DMS 273 treated with DMSO at 0.1 percent for 48 hours (cell line): ENCODE data around the gene PRR15.

ENCODE experiments used
- DNase-seq: peaks from one replicate; lab custom pipeline; 2025; lab: John Stamatoyannopoulos, UW

Gene PRR15

DNA sequence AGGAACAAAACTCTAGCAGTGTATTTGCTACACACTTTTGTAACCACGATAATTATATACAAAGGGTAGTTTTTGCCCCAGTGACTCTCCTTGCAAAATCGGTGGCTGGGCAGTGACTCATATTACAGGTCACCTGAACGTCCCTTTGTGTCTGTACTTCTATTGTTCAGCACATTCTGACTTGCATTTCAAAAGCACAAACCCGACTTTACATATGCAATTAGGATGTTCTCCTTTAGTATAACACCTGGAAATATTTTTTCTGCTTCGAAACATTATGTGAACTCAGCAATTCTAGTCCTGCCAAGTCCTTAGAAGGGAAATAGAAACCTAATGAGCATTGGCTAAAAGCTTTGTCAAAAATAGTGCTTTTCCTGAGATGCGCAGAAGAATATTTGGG is 6.0 kb downstream of the PRR15 start:
- no peak for DNase-seq

DNA sequence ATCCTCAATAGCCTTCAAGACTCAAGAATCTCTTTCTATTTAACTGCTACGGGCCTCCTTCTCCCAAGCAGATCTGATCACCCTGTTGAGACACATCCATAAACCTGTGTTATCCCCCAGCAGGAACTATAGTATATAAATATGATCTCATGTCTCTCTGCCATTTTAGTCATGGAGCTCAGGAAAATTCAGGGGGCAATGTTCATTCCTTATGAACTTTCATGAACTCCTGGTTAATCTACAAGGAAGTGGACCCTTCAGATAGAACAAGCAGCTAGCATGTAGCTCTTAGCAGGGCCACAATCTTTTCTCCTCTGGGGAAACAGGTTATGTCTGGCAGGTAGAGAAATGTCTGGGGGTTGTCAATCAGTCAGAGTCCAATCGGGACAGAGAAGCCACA is 8.9 kb downstream of the PRR15 start:
- no peak for DNase-seq

DNA sequence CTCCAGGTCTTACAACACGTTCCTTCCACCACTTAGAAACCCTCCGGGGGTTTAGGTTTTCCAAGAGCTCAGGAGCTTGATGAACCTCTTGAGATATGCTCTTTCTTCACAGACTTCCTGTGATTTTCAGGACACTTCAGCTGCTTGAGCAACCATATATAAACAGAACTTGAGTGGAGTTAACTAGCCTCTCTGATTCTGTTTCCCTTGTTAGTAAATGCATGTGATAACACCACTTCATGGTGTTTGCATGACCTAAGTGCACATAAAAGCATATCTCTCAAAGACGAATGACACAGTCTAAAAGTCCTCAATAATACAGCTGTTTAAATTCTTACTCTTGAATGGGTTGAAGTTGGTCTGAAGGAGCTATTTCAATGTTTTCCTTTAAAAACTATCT is 9.9 kb downstream of the PRR15 start:
- DNase-seq, result no peak

DNA sequence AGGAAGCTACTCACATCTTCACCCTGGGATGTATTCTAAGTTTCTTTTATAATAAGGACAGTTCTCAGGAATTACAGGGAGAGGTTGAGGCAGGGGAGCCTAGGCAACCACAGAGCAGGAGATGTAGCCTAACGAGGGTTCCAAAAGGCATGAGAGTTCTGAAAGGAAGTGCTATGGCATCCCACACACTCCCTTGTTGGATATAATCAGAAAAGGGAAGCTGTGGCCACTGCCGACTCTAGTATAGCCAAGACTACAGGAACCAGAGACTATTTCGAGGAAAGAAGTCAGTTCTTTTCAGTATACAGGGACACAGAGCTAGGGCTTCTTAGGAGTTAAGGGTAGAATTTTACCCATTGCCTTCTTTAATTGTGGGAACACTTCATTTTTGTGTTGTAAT is 11.0 kb downstream of the PRR15 start:
- DNase-seq, result no peak

DNA sequence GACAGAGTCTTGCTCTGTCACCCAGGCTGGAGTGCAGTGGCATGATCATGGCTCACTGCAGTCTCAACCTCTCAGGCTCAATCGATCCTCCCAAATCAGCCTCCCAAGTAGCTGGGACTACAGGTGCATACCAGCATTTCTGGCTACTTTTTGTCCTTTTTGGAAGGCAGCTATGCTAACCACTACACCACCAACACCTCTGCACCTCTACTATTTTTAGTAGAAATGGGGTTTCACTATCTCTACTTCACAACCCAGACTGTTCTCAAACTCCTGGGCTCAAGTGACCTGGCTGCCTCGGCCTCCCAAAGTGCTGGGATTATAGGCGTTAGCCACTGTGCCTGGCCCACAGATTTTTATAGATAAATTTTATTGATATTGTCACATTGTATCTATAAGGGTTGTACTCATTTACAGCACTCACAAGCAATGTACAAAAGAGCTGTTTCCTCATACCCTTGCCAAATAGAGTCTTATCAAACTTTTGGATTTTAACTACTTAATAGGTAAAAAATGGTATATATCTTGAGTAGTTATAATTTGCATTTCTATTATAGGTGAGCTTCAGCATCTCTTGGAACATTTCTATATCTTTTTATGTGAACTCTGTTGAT is 23.7 kb downstream of the PRR15 start:
- no peak for DNase-seq

DNA sequence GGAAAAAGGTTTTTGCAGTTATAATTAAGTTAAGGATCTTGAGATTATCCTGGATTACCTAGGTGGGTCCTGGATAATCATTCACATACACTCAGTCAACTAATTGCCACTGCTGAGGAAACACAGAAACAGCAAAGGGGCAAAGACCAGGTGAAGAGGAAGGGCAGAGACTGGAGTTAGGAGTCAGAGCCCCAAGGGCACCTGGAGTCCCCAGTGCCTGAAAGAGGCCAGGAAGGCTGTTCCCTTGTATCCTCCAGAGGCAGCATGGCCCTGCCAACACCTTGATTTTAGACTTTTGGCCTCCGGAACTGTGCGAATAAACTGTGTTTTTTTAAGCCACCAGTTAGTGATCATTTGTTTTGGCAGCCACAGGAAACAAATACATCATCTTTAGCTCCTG is 24.6 kb downstream of the PRR15 start:
- no peak for DNase-seq

DNA sequence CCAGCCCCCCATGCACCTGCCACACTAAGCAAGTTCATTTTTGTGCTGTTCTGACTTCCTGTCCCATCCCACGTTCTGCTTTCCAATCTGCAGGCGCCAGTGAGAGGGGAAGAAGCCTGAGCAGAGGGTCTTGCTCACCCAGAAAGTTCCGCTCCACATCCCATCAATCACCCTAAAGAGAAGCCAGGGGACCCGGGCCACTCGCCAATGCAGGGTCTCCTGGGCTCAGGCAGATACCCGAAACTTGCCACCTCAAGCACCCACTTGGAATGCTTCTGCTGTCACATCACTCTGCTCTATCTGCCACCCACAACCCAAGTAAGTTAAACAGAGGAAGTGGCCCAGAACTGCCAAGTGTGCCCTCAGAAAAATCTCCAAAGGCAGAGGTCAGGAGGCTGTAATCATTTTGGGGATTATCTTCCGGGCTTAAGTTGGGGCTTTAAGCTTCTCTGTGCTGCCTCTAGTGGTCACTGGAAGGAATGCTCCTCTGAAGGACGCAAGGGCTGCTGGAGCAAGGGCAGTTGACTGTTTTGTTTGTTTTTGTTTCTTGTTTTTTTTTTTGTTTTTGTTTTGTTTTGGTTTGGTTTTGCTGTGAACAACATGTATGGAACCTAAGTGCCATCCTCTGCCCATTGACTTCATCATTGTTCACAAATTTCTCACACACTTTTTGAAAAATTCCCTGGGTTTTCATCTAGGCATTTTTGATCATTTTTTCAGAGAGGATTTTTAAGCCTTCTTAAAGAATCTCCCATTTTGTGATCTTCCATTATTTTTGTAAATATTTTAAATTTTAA is 25.5 kb downstream of the PRR15 start:
- DNase-seq, result peak; percentile 44

DNA sequence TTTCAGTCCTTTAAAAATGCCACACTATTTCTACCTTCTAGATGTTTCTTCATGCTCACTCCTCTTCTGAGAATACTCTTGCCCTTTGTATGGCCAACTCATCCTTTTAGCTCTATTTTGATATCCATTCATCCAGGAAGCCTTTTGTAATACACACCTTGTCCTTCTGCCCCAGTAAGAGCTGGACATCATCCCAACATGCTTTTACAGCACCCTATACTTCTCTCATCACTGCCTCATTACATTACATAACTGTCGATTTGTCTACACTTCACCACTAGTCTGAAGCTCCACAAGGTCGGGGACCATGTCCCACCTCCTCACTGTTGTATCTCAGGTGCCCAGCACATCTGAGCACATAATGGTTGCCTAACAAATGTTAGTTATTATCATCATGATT is 29.2 kb downstream of the PRR15 start:
- no peak for DNase-seq

DNA sequence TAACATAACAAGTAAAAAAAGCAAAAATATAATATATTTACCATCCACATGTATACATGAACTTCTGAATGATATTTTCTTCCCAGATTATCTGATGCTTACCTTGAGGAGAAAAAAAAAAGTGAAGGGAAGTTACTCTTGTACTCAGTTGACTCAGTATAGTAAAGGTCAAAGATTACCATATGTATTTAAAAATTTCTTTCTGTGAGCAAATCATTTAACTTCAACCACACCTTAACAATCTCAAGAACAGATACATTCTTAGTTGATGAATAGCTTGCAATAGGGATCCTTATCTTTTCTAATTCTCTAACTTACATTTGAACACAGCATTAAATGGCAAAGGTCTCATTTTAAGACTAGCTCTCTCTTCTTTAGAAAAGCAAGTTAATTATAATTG is 29.8 kb downstream of the PRR15 start:
- no peak for DNase-seq

DNA sequence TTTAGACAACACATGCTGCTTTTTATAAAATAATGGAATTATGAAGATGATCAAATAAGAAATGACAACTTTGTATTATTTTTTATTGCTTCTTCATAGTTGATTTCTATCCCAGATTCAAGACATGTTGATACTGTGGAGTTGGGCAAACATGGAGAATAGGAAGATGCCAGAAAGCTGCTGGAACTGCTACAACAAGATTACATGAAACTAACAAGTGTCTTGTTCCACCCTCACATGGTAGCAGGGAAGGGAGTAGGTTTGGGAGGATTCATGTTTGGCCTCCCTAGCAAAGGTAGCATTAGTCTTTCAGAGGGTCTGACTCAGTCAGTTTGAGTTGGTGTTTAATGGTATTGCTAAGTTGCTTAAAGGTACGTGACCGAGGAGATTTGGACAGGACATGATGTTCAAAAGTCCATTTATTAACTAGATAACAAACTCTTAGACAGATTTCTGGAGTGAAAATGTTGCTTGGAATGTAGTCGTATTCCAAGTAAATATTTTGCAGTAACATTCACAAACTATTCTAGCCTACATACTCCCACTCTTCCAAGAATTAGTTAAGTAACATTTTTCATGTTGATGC is 33.1 kb downstream of the PRR15 start:
- no peak for DNase-seq

DNA sequence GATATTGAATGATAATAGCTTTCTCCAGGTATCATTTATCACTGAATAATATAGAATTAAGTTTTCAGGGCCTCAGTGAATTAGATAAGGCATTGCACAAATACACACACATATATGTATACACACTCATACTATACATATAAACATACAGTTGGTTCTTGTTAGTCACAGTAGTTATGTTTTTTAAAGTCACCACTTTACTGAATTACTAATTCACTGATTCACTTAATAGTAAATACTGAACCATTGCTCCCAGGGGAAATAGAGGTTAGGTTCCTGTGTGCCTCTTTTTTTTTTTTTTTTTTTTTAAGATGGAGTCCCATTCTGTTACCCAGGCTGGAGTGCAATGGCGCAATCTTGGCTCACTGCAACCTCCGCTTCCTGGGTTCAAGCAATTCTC is 33.6 kb downstream of the PRR15 start:
- DNase-seq, result no peak

DNA sequence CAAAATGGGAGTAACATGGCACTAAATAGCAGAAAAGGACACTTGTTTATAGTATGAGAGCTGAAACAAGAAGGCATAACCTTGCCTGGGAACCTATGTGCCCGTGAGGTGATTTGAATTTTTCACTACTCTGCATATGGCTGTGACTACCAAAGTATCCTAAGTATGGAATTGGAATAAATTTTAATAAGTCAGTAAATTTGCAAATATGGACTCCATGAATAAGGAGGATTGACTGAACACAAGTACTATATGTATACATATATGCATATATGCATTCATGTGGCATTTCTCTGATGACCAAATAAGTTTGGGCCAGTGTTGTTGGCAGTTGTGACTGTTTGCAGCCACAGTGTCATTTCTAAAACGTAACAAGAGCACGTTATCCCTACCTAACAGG is 34.5 kb downstream of the PRR15 start:
- DNase-seq, result no peak

DNA sequence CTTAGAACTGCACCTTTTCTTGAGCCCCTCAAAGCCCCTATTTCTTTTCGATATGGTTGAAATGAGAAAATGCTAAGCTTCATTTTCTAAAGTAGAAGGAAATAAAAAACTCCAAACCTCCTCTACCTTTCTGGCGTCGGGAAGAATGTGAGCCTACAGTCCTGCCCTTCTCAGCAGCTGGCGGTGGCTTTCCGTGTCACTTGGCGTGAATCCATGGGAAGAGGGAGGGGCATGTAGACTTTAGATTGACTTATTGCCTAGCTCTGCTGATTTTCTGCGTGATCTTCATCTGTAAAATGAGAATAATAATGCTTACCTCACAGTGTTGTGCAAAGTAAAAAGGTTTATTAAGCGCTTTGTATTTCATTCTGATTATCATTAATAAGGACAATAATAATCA is 35.0 kb downstream of the PRR15 start:
- DNase-seq, result no peak

DNA sequence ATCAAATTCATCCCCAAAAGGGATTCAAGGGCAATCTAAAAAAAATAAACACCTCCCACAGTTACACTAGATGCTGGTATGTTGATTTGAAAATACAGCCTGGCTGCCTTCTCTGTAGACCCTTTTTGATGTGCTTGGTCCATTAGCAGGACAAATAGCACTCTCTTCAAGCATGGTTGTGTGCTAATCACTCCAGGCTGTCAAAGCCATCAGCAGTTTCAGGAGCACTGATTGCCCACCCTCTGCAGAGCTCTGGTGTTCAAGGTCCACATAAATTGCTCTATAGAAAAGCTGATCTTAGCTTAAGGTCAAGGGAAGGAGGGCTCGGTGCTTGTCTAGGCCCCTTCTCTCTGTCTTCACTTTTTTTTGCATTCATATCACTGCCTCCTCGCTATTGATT is 35.4 kb downstream of the PRR15 start:
- no peak for DNase-seq

DNA sequence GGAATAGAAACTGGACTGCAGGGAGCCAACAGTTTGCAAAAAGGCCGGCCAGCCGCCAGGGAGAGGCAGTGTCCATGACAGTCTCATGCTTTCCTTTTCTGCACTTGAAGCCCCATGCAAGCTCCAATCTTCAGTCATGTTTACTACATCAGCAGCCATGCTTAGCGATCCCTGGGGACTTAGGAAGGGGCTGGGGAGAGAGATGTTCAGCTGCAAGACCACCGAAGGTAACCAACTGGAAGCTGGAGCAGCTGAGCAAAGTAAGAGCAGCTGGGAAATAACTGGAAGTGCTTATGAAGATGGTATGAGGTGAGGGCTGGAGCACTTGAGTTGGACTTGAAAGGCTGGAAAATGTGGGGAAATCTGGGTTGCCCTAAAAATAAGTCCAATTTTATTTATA is 37.0 kb downstream of the PRR15 start:
- no peak for DNase-seq

DNA sequence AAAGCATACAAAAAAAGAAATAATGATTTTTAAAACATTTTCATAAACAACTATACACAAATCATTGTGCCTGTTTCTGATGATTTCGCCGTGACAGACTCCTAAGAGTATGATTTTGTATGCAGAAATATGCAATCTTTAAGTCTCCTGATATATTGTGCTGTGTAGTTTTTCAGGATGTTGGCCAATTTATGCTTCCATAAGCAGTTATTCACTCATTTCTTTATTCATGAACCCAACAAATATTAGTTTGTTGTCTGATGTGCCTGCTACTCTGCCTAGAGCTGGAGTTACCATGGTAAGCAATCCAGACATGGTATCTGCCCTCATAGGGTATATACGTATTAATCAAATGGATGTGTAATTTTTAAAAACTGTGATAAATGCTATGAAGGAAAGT is 40.4 kb downstream of the PRR15 start:
- no peak for DNase-seq

DNA sequence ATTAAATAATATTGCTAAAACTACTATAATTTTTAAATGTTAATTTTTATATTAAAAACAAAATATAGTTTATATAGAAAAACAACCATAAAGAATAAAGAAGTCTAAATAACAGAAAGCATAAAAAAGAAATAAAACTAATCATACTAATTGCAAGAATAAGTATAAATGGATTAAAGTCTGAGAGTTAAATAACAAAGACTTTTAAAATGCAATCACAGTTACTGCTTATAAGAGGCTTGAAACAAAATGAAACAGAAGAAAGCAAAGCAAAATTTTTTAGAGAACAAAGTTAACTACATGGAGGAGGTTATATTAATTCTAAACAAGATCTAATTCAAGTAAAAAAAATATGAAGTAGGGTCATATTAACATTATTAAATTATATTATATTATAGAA is 41.1 kb downstream of the PRR15 start:
- DNase-seq, result no peak

DNA sequence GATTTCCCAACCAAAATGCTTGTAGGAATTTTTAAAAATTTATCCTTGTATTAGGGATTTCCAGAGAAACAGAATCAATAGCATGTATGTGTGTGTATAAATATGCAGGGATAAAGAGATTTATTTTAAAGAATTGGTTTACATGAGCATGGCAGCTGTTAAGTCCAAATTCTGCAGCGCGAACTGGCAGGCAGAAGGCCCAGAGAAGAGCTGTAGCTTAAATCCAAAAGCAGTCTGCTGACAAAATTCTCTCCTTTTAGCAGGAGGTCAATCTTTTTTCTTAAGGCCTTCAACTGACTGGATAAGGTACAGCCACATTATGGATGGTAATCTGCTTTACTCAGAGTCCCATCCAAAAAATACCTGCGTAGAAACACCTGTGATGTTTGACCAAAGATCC is 42.0 kb downstream of the PRR15 start:
- no peak for DNase-seq

DNA sequence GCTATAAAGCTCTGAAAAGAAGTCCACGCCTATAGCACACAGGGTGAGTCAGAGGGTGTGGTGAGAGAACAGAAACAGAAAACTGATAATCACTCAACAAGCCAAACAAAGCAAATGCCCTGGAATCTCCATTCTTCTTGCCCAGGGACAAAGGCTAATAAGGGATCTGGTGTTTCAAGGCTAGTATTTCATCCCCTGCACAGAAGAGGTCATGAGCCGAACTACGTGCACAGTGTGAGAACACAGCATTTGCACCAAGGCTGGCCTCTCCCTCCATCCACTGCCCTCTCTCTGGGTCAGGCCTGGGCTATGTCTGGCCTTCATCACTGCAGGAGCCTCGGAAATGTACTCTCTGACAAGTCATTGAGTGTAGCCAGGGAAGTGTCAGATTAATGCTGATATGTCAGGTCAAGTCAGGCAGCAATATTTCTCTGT is 42.7 kb downstream of the PRR15 start:
- no peak for DNase-seq

DNA sequence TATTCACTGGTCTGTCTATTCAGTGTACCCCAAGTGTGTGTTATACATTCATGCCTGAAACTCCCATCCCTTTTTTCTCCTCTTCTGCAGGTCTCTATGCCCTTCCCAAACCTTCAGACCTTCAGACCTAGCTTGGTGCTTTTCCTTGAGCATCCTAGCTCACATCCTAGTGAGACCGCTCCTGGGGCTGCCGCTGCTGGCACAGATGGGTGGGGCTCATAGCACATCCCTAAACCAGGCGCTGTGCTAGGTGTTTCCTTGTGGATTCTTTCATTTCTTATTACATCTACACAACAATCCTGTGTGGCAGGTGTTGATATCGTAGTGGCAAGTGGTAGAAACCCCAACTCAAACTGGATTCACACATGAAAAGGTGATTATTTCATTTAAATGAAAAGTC is 43.2 kb downstream of the PRR15 start:
- no peak for DNase-seq

DNA sequence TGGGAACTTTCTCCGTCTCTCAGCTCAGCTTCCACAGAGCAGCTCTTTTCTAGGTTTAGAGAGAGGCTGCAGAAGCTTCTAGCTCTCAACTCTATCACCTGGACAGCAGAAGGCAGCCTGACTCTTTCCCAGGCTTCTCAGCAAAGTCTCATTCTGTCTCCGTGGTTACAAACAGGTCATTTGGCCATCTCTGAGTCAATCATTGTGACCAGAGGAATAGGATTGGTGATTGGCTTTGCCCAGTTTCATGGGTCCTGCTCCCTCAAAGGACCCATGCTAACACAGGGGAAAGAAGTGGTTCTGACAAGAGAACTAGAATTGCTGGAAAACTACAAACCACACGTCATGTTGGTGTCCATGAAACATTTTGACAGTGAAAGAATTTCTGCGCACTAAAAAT is 43.6 kb downstream of the PRR15 start:
- DNase-seq, result no peak

DNA sequence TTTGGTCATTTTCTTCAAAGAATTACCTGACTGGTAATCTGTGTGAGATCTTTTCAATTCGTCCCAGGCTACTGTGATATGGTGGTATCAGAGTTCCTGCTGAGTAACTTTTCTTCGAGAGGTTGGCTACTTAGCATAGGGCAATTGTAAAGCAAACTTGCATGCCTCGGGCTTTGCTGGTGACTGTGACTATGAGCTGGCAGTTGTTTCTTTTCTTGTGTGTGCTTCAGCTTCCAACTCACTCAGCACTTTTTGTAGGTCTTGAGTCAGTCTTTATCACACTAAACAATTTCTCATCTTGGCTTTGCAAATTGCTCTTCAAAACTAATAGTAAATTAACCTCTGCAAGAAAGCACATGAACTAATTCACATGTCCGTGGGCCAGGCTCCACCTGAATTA is 44.3 kb downstream of the PRR15 start:
- DNase-seq, result no peak

DNA sequence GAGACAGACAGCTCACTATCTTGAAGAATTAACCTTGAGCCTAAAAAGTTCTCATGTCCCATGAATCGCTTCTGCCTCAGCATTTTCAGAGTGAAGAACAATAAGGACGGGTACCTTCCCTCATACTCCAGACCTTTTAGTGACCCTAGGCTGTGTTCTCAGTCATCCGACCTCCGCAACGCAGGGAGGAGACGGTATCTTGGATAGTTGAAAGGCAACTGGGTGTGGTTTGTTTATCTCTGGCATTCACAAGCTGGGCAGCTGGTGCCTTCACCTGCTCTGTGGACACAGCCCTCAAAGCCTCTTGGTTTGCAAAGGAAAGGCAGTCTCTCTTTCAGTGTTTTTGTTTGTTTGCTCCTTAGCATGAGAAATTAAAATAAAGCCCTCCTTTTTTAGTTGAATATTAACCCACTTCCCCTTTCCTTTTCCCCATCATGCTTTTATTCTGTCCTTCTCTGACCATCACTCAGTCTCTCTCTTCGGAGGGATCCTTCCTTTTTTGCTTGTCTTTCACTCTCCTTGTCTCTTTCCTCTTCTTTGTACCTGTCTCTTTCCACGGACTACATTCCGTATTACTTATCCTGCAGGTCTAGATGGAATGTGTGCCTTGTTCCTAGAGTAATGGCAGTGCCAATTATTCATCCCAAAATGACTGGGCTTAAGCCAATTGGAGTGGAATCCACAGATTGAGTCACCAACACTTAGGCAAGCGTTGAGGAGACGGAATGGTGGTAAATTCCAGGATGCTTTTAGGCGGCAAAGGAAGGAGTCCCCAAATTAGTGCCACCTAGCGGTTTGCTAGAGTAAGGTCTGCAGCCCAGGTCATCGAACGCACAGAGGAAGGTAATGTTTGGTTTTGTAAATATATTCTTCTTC is 45.8 kb downstream of the PRR15 start:
- no peak for DNase-seq
